NCI-H2227 (cell line): Measurements from ENCODE around the gene FAM114A2.

ENCODE experiments used
- DNase-seq: peaks from one replicate; lab custom pipeline; 2025; ENCODE audit not compliant: unreplicated experiment; lab: John Stamatoyannopoulos, UW

FAM114A2 gene

GRCh38 chr5:153952057-153952456 lies 86.7 kb downstream of the FAM114A2 start:
- DNase-seq, result no peak

DNA sequence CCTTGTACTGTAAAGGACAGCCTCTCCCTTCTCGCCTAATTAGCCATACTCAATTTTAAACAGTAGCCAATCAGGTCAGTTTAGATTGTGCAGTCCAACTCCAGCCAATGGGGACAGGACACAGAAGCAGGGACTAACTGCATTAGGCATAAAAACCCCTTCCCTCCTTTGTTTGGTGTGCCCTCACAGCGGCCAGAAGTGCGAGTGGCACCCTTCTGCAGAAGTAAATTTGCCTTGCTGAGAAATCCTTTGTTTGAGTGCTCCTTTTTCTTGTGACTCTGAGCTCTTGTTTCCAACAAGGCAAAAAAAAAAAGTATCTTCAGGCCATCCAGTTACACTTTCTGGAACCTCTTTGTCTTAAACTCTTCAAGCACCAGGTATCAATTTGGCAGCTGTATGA lies 97.4 kb downstream of the FAM114A2 start:
- no peak for DNase-seq
